HG03354 (cell line): ENCODE measurements around the gene CLTCL1.
"Not testable (repeated sequence)": the region's sequence is repeated elsewhere in the genome, so short reads cannot be mapped to it uniquely, and the experiment has no call there.

Source experiments
- ATAC-seq: cut with Tn5 transposase; IDR thresholded peaks from one replicate; pipeline ENCODE4 v1.9.1; 2021; ENCODE audit warnings: mild to moderate bottlenecking; ENCODE audit not compliant: unreplicated experiment, poor library complexity, severe bottlenecking

Gene CLTCL1

GRCh38 chr22:19291580-19292457 is at the start of gene CLTCL1:
TSS of gene CLTCL1 (minus strand) at chr22:19291719. CDS start at chr22:19291641, 78 bp downstream.
- ATAC-seq, result peak; percentile 58

GRCh38 chr22:19337137-19337536 is 45.6 kb upstream of the CLTCL1 start:
- ATAC-seq, result no peak

GRCh38 chr22:19336133-19337075 is 44.9 kb upstream of the CLTCL1 start:
- ATAC-seq, result no peak

GRCh38 chr22:19331975-19332374 is 40.5 kb upstream of the CLTCL1 start:
- no peak for ATAC-seq

- no peak for ATAC-seq
These were observed 40.0 kb upstream of the CLTCL1 start for GRCh38 chr22:19331474-19331873.

GRCh38 chr22:19330865-19331418 is 39.4 kb upstream of the CLTCL1 start:
- no peak for ATAC-seq

DNA sequence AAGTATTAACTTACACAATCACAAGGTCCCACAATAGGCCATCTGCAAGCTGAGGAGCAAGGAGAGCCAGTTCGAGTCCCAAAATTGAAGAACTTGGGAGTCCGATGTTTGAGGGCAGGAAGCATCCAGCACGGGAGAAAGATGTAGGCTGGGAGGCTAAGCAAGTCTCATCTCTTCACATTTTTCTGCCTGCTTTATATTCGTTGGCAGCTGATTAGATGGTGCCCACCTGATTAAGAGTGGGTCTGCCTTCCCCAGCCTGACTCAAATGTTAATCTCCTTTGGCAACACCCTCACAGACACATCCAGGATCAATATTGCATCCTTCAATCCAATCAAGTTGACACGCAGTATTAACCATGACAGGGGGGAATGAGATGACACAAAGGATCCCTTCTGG is 38.7 kb upstream of the CLTCL1 start:
- ATAC-seq, result not testable (repeated sequence)

DNA sequence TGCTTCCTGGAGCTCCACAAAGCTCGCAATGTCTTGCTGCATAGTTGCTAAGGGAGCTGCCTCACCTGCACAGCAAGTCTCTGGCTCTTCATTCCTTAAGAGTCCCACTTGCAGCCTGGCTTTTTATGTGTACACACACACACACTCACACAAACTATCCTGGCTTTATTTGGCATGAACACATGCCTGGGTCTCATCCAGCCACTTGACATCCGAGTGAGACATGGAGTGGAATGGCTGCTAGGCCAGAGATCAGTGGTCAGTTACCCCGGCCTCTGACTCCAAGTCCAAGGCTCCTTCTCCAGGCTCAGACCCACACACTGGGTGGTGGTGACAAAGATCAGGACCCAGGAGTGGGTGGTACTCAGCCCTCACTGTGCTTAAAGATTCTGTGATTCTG is 37.9 kb upstream of the CLTCL1 start:
- ATAC-seq, result no peak

DNA sequence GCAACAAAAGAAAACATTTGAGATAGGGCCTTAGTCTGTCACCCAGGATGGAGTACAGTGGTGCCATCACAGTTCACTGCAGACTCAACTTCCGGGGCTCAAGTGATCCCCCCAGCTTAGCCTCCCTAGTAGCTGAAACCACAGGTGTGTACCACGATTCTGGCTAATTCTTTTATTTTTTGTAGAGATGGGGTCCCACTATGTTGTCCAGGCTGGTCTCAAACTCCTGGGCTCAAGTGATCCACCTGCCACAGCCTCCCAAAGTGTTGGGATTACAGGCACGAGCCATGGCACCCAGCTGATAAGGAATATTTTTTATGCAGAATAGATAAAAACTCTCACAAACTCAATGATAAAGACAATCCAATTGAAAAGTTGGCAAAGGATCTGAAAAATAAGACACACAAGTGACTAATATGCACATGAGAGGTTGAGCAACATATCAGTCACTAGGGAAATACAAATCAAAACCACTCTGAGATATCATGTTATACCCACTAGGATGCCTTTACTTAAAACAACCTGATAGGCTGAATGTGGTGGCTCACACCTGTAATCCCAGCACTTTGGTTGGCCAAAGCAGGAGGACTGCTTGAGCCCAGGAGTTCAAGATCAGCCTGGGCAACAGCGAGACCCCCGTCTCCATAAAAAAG is 33.9 kb upstream of the CLTCL1 start:
- ATAC-seq, result no peak

- not testable (repeated sequence) for ATAC-seq
These were observed 31.9 kb upstream of the CLTCL1 start for GRCh38 chr22:19323420-19323819.

DNA sequence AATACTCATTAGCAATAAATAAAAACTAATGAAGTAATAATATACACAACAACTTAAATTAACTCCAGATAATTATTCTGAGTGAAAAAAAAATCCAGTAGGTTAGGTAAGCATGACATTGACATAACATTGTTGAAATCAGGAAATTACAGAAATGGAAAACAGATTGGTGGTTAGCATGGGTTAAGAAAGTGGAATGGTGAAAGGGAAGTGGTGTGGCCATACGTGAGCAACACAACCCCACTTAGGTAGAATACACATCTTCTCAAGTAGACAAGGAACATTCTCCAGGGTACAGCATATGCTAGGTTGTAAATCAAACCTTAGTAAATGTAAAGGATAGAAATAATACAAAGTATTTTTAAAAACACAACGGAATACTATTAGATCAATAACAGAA is 30.2 kb upstream of the CLTCL1 start:
- ATAC-seq, result no peak

DNA sequence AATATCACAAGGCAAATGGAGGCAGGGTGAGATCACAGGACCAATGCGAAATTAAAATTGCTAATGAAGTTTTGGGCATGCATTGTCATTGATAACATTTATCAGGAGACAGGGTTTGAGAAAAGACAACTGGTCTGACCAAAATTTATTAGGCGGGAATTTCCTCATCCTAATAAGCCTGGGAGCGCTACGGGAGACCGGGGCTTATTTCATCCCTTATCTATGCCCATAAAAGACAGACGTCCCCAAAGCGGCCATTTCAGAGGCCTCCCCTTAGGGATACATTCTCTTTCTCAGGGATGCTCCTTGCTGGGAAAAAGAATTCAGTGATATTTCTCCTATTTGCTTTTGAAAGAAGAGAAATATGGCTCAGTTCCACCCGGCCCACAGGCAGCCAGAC is 28.6 kb upstream of the CLTCL1 start:
- ATAC-seq, result not testable (repeated sequence)

- ATAC-seq, result no peak
These were observed 27.8 kb upstream of the CLTCL1 start for GRCh38 chr22:19319281-19319680.

- ATAC-seq, result no peak
These were observed 26.3 kb upstream of the CLTCL1 start for GRCh38 chr22:19317865-19318264.

DNA sequence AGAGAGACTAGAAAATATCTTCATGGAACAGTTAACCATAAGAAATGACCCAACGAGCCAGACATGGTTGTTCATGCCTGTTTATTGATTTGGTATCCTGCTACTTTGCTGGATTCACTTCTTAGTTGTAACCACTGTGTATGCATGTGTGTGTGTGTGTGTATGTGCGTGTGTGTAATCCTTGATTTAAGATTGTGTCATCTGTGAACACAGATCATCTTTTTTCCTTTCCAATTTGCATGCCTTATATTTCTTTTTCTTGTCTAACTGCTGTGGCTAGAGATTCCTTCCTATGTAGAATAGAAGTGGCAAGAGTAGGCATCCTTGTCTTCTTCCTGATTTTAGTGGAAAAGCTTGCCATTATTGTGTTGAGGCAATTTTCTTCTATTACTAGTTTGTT is 16.4 kb upstream of the CLTCL1 start:
- ATAC-seq, result no peak

- not testable (repeated sequence) for ATAC-seq
These were observed 15.0 kb upstream of the CLTCL1 start for GRCh38 chr22:19306535-19306934.

DNA sequence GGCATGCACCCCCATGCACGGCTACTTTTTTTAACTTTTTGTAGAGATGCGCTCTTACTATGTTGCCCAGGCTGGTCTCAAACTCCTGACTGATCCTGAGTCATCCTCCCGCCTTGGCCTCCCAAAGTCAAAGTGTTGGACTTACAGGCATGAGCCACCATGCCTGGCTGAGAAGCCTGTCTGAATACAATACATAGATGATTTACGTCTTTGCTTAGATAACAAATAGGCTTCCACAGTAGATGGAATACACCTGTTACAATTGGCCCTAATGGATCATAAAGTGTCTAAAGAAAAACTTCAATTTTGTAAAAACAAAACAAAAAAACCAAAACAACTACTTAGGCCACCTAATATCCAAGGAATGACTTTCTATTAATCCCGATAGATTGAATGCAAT is 13.0 kb upstream of the CLTCL1 start:
- no peak for ATAC-seq

- no peak for ATAC-seq
These were observed 12.3 kb upstream of the CLTCL1 start for GRCh38 chr22:19303785-19304184.

- ATAC-seq, result no peak
These were observed 4.2 kb upstream of the CLTCL1 start for GRCh38 chr22:19295733-19296132.
